Measurements from ENCODE around the gene TFDP1. TPM values are rescaled to one million over a fixed set of nuclear protein-coding genes. Genes with fewer than 3 reads are reported as not detected.

TFDP1 gene, protein sequence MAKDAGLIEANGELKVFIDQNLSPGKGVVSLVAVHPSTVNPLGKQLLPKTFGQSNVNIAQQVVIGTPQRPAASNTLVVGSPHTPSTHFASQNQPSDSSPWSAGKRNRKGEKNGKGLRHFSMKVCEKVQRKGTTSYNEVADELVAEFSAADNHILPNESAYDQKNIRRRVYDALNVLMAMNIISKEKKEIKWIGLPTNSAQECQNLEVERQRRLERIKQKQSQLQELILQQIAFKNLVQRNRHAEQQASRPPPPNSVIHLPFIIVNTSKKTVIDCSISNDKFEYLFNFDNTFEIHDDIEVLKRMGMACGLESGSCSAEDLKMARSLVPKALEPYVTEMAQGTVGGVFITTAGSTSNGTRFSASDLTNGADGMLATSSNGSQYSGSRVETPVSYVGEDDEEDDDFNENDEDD
- polyA plus RNA-seq (ENCODE audit: insufficient read length) = 45.7 TPM

DNA sequence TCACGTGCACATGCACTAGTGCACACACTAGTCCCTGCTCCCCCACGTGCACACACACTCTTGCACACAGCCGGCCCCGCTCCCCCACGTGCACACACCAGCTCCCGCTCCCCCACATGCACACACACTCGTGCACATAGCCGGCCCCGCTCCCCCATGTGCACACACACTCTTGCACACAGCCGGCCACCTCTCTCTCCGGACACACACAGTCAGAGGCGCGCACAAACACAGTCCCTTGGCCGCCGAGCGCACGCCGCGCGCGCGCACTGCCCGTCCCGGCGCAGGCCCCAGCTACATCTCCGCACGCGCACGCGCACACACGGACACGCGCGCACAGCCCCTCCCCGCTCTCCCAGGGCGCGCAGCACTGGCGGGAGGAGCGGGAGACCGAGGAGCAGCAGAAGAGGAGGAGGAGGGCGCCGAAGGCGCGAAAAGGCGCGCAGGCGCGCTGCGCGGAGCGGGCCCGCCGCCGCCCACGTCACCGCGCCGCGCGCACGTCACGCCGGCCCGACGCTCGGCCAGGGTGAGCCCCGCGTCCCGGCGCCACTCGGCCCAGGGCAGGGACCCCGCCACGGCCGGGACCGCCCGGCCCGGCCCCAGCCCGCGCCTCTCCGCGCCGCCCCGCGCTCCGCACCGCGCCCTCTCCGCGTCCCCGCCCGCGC is at the start of gene TFDP1:
Gene TFDP1 (plus strand): TSS at position 549 of the 665 bp plus-strand sequence. CDS start 1,085 bp downstream, outside the sequence.
- peak; percentile 57 for DNase-seq (ENCODE audit: low read depth)

DNA sequence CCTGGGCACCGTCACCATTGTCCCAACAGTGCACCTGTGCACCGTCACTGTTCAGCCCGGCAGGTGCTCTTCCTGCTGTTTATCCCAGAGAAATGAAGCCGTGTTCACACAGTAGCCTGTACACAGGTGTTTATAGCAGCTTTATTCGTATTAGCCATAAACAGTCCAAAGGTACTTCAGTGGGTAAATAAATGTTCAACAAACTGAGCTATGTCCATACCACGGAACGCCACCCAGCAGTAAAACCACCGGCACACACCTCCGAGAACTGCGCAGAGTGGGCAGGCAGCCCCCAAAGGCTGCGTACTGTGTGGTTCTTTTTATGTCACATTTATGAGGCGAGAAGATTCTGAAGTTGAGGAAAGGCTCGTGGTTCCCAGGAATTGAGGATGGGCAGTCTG is 49.2 kb upstream of the TFDP1 start:
- DNase-seq (ENCODE audit: low read depth) = no peak

DNA sequence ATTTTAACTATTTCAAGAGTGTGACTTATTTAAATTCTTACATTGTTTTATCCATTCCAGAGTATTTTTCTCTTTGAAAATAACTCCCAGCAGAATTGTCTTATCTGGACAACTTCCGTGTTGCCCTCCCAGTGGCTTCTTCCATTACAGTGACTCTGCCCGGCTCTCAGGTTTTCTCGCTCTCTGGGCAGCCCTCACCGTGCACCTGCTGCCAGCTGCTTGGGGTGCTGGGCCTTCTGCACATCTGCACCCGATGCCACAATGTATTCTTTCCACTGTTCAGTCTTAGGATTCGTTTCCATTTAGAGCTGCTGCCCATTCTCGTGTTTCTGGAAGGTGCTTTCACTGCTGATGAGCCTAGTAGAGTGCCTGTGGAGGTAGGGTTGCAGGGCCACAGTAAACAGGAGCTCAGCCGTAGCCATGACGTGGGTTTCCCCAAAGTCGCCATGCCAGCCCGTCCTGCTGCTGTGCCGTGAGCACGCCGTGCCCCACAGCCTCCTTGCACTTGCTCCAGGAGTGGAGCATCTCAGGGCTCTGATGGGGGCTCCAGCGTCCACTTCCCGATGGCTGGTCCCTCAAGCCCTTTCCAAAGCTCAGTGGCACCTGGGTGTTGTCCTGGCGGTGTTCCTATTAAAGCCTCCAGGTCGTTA is 48.0 kb upstream of the TFDP1 start:
- DNase-seq (ENCODE audit: low read depth) = no peak

DNA sequence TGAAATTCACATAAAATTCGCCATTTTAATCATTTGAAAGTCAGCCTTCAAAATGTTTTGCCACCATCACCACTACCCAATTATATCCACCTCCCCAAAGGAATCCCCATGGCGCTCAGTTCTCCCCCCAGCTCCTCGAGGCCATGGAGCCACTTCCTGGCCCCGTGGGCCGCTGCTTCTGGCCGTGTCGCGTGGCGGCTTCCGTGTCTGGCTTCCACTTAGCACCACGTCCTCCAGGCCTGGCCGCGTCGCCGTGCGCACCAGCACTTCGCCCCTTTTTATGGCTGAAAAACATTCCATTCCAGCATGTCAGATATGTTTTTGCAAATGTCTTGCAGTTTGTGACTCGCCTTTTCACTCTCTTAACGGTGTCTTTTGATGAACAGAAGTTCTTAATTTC is 47.3 kb upstream of the TFDP1 start:
- no peak for DNase-seq (ENCODE audit: low read depth)

DNA sequence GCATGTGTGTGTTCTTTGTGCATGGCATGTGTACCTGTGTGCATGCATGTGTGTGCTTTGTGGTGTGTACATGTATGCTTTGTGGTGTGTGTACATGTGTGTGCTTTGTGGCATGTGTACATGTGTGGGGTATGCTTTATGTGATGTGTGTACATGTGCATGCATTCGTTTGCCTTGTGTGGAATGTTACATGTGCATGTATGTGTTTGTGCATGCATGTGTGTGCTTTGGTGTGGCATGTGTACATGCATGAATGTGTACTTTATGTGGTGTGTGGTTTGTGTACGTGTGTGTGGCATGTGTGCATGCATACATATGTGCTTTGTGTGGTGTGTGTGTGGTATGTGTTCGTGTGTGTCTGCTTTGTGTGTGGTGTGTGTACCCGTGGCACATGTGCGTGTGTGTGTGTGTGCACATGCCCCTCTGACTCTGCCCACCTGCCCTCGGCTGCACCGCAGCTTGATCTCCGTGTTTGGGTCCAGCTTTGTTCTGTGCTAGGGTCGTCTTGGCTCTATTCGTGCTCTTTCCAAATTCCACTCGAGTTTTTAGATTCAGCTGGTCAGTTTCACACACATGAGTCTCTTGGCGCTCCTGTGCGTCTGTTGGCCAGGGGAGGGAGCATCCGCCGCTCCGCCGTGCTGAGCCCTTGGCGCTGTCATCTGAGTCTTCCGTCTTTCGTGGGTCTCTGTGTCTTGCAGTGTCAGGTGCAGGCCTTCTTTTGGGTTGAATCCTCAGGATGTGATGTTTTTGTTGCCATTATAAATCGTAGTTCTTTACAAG is 46.5 kb upstream of the TFDP1 start:
- no peak for DNase-seq (ENCODE audit: low read depth)

DNA sequence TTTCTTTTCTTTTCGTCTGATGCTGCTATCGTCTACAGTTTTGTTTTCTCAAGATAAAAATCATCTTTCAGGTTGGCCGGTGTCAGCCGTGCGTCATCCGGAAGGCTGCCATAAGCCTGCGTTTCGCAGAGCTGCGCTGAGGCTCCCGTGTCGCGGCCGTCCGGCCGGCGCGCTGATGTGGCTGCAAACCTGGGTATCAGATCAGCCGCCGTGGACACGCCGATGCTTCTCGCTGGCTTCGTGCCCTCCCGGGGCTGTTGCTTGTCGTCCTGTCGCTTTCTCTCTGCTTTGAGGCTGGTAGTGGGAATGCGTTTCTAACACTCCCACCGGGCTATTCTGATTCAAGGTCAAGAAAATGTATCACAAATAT is 45.9 kb upstream of the TFDP1 start:
- no peak for DNase-seq (ENCODE audit: low read depth)

DNA sequence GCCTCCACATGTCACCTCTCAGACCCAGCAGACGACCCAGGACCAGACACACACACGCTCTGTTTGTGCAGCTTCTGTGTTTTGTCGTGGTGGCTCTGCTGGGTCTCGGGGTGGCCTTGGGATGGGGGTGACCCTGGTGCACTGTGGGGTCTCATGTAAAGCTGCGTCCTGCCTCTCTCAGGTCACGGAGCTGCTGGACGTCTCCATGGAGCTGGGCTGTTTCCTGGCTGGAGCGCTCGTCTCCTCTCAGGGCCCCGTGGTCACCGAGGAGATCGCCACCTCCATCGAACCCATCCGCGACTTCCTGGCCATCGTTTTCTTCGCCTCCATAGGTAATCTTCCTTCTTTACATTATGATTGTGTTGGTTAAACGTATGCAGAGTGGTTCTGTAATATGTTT is 45.4 kb upstream of the TFDP1 start:
- DNase-seq (ENCODE audit: low read depth) = no peak

DNA sequence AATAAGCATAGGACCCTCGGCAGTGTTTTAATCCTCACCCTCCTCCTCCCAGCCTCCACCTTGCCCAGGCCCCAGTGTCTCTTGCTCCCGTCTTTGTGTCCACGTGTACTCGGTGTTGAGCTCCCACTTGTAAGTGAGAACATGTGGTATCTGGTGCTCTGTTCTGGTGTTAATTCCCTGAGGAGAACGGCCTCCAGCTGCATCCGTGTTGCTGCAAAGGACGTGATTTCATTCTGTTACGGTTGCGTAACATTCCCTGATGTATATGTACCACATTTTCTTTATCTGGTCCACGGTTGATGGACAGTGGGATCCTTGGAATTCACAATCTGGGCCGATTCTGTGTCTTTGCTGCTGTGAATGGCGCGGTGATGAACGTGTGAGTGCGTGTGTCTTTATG is 44.7 kb upstream of the TFDP1 start:
- DNase-seq (ENCODE audit: low read depth) = no peak

DNA sequence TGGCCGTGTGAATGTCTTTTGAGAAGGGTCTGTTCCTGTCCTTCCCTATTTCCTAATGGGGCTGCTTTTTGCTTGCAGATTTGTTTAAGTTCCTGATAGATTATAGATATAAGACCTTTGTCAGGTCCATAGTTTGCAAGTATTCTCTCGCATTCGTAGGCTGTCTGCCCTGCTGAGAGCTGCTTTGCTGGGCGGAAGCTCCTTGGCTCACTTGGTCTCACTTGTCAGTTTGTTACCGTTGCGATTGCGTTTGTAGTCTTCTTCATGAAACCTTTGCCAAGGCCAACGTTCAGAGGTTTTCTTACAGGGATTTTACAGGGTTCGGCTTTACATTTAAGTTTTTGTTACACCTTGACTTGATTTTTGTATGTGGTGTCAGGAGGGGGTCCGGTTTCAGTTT is 44.0 kb upstream of the TFDP1 start:
- no peak for DNase-seq (ENCODE audit: low read depth)

DNA sequence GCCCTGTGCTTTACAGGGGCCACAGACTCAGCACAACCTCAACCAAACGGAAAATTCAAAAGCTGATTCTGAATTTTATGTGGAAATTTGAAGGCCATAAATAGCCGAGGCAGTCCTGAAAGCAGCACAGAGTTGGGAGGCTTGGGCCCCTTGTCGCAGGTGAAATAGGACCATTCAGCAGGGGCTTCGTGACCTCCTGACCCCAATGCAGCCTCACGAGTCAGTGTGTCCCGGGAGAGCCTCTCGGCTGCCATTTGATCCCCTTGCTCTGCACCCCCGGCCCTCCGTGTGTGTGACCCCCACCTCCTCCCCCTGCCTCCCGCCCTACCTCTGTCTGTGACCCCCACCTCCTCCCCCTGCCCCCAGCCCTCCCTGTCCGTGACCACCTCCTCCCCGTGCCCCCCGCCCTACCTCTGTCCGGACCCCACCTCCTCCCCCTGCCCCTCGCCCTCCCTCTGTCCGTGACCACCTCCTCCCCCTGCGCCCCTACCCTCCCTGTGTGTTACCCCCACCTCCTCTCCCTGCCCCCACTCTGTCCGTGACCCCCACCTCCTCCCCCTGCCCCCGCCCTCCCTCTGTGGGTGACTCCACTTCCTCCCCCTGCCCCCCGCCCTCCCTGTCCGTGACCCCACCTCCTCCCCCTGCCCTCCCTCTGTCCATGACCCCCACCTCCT is 41.7 kb upstream of the TFDP1 start:
- no peak for DNase-seq (ENCODE audit: low read depth)

DNA sequence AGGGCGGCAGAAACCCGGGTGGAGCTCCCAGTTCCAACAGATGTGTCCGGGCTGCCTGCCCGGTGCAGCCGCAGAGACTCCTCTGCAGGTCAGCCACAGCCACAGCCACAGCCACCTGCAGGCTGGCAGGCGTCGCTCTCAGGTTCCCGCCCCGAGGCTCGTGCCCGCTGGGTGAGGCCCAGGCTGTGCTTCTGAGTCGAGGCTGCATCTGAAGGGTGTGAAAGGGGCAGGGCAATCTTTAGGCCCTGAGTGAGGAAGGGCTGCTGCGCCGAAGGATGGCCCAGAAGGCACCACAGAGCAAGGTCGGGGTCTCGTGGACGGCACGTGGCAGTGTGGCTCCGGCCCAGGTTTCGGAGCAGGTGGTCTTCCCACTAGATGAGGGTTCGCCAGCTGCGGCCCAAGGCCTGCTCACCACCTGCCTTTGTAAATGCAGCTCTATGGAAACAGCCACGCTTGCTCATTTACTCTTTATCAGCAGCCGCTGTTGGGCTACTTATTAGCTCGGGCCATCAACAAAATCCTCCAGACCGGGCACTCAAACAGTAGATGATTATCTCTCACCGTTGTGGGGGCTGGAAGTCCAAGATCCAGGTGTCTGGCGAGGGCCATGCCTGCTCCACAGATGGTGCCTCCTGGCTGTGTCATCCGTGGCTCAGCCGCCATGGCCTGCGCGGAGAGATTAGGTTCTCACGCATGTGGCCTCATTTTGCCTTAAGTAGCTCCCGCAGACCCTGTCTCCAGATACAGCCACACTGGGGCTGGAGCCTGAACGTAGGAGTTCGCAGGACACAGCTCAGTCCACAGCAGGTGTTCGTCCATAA is 40.3 kb upstream of the TFDP1 start:
- no peak for DNase-seq (ENCODE audit: low read depth)

DNA sequence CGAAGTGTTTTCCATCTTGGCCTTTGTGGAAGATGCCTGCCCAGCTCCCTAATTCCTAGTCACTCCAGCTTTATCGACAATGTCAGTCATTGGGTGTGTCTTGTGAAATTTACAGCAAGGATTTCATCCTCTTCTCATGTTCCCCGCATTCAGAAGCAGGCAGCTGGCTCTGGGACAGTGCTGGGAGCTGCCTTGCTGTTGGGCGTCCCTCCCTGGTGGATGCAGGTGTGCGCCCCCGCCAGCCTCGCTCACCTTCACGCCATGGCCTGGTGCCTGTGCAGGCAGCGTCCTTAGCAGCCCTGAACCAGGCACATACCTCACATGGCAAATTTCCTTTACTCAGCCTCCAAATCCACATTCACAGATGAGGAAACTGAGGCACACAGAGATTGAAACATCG is 39.7 kb upstream of the TFDP1 start:
- DNase-seq (ENCODE audit: low read depth) = no peak

DNA sequence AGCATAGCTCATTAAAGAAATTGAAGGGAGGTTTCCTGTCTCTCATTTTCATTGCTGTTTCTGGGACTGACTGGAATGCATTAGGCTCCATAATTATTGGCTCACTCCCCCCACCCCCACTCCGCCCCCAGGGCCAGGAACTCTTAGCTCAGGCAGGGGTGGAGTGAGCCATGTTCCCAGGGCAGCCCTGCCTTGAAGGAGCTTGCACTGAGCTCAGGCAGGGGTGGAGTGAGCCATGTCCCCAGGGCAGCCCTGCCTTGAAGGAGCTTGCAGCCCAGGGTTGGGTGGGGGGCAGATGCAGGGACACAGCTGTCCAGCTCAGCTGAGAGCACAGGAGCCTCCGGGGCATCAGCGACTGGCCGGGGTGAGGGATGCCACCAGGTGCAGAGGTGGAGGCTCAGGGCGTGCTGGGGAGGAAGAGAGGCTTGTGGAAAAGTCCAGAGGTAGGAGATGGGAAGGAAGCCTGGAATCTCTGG is 39.1 kb upstream of the TFDP1 start:
- DNase-seq (ENCODE audit: low read depth) = no peak

DNA sequence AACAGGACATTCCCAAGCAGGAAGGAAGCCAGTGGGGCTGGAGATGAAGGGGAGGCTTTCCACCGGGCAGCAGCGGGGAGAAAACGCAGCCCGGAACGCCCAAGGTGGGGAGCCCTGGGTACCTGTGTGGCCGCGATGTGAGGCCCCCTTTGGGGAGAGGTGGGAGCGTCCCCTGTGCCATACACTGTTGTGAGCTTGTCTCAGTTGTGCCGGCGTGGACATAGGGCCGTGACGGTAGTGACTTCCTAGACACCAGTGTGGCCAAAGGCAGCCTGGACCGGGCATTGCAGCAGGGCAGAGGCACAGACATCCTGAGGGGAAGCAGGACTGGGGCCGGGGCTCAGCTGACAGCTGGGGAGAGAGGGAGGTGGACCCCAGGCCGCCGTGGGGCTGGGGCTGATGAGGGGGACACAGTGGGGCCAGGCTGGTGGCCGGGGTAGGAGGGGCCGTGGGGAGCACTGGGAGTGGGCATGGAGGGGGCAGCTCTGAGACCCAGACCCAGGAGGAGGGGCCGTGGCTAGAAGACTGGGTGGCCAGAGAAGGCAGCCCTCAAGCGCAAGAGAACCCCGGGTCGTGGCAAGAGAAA is 38.5 kb upstream of the TFDP1 start:
- no peak for DNase-seq (ENCODE audit: low read depth)

DNA sequence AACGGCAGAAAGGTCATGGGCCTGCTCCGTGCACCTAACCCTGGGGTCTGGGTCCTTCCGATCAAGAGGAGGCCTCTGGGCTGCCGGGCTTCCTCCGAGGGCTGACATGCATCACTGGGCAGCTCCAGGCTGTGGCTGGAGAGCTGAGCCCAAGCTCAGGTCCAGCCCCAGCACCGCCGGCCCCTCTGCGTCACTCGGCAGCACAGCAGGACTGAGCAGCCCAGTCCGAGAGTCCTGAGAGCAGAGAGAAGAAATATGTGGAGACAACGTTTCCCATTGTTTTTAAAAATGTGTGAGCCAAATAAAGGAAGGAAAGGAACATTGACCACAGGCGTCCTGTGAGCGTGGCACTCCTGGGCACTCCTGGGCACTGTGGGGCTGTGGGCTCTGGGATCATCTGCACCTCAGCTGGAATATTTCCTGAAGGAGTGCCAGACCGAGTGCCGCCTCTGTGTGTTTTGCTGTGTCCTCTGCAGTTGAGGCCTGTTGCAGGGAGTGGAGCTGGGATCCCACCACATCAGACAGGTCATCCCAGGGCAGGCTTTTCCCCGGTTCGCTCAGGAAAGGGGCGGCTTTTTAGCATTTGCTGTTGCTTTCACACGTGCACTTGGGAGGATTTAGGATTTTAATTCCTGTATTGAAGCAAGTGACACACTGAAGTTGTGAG is 37.8 kb upstream of the TFDP1 start:
- DNase-seq (ENCODE audit: low read depth) = no peak

DNA sequence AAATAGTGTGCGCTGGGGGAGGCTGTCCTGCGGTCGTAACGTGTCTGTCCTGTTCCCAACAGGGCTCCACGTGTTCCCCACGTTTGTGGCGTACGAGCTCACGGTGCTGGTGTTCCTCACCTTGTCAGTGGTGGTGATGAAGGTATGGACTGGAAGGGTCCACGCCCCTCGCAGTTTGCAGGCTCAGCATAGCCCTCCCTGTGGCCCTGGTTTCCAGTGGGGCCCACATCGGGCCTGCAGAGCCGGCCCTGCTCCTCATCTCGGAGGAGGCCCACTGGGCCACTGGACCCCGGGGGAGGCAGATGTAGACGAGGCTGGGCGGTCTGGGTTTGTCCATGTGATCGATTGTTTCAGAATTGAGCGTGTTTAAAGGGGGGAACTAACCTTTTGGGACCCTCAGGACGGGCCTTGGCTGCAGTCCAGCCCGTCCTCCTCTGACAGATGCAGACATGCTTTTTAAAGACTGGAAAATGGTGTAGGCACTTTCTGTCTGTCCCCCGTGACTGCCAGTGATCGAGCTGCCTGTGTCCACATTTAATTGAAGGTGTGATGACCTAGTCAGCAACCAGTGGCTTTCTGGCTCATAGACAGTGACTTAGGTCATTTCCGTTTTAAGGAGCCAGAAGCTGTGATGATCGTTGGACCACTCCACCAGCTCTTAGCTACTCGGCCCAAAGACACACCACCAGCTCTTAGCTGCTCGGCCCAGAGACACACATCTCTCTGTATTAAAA is 37.1 kb upstream of the TFDP1 start:
- DNase-seq (ENCODE audit: low read depth) = no peak

DNA sequence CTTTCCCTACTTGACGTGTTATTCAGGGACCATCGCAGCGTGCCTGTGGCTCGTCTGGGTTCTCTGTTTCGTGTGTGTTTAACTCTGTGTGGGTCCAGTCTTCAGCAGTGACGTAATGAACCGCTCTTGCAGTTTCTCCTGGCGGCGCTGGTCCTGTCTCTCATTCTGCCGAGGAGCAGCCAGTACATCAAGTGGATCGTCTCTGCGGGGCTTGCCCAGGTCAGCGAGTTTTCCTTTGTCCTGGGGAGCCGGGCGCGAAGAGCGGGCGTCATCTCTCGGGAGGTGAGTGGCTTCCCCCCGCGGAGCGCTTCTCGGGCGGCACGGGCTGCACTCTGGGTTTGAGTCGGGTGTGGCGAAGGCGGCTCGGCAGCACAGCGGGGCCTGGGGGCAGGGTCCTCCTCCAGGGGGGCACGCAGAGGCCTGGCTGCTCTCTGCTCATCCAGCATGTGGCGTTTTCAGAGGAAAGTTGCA is 36.3 kb upstream of the TFDP1 start:
- no peak for DNase-seq (ENCODE audit: low read depth)

DNA sequence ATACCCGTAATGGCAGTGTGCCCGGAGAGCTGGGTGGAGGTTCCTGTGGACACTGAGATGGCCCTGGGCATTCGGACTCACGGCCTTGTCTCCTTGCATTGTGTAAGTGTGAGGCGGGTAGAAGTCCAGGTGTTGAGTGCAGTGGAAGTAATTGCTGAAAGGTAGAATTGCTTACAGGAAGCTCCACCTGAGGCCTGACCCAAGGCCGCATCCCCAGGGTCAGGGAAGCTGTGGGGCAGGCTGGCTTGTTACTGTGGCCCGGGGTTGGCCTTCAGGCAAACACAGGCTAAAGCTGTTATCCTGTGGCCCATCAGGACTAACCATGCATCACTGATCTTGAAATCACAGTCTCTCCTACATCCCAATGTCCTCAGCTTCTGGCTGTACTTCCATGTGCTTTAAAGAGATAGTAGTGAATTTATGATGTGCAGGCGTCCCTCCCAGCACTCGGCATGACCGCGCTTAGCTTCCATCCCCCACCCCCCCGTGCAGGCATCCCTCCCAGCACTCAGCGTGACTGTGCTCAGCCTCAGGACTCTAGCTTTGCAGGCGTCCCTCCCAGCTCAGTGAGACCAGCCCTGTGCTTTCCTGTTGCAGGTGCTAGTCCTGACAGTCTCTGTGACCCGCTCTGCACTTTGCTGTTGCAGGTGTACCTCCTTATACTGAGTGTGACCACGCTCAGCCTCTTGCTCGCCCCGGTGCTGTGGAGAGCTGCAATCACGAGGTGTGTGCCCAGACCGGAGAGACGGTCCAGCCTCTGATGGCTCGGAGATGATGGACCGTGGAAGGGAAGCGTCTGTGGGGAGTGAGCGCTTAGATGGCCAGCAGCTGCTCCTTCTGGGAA is 35.6 kb upstream of the TFDP1 start:
- DNase-seq (ENCODE audit: low read depth) = no peak
